Heart right ventricle (tissue), 16 donors: Measurements from ENCODE around the gene CARF. TPM values are rescaled to one million over a fixed set of nuclear protein-coding genes. Genes with fewer than 3 reads are reported as not detected.

Experiments
- ATAC-seq, 8 donors: fragments of 200-7000 bp; cut with Tn5 transposase; one replicate each; pipeline ENCODE4 v1.9.1; 2020; ENCODE audit warnings: mild to moderate bottlenecking in 8 of 8, moderate library complexity in 8 of 8, moderate number of reproducible peaks in 1 of 8
- DNase-seq, 2 donors: peaks; one replicate each; pipeline ENCODE4 v3.0.0-alpha.2; 2020
- H3K27ac ChIP-seq, 10 donors: fragments of 200-600 bp; sonication (generic) in 2 of 10; one replicate each; pipeline versions ENCODE4 v1.5.0 to v1.8.0; 2020 to 2022; ENCODE audit warnings: mild to moderate bottlenecking in 3 of 10
- H3K27me3 ChIP-seq, 7 donors: fragments of 200-600 bp; one replicate each; pipeline ENCODE4 v1.8.0; 2021 to 2022; ENCODE audit warnings: mild to moderate bottlenecking in 2 of 7
- H3K36me3 ChIP-seq, 9 donors: fragments of 200-600 bp; sonication (generic) in 1 of 9; one replicate each; pipeline versions ENCODE4 v1.5.0 to v1.8.0; 2020 to 2022; ENCODE audit warnings: mild to moderate bottlenecking in 2 of 9
- H3K4me1 ChIP-seq, 9 donors: fragments of 200-600 bp; sonication (generic) in 1 of 9; one replicate each; pipeline versions ENCODE4 v1.5.0 to v1.8.0; 2020 to 2022; ENCODE audit warnings: mild to moderate bottlenecking in 4 of 9
- H3K4me3 ChIP-seq, 10 donors: fragments of 200-600 bp; sonication (generic) in 2 of 10; one replicate each; pipeline versions ENCODE4 v1.5.0 to v1.8.0; 2020 to 2022; ENCODE audit warnings: mild to moderate bottlenecking in 7 of 10, moderate library complexity in 2 of 10
- H3K9me3 ChIP-seq, 11 donors: fragments of 200-600 bp in 10 of 11; sonication (generic) in 2 of 11; one replicate each; pipeline versions ENCODE4 v1.5.0 to v1.8.0; 2013 to 2022; ENCODE audit warnings: mild to moderate bottlenecking in 2 of 11, control low read depth in 1 of 11, moderate library complexity in 1 of 11
- CTCF ChIP-seq, 9 donors: fragments of 200-600 bp; sonication (generic) in 2 of 9; IDR thresholded peaks; one replicate each; pipeline versions ENCODE4 v1.5.0 to v1.8.0; 2021 to 2022; ENCODE audit warnings: antibody characterized with exemption in 9 of 9, mild to moderate bottlenecking in 5 of 9, moderate library complexity in 1 of 9
- WGBS, 2 donors: extraction: QIAGEN DNeasy Blood & Tissue Kit; methylation state at CpG; one replicate each; pipeline ENCODE4 v1.1.7; 2013; ENCODE audit warnings: inconsistent platforms in 1 of 2; 5-methylcytosine and 5-hydroxymethylcytosine counted together
- intact Hi-C, 10 donors: fragments of 100-400 bp; cut with DNase I; formaldehyde crosslinking; loops; one replicate each; pipeline versions ENCODE4 v1.11.1 to v1.14.2; 2022
- polyA plus RNA-seq, 2 donors: library from polyadenylated mRNA; stranded (reverse); fragments of 200-250 nt; gene quantifications; one replicate each; pipeline ENCODE4 v1.2.3, GENCODE V29; 2013
- total RNA-seq, 10 donors: library from RNA; stranded (reverse); fragmentation: NEBNext Ultra II Directional in 3 of 10; extraction: Animal tissue kit (Norgen Biotek cat#: 25700) in 3 of 10; gene quantifications; one replicate each; pipeline versions ENCODE4 v1.2.1 to v1.2.4, GENCODE V29; 2021 to 2023
- donor health status: Arrhythmogenic right ventricular cardiomyopathy.
- donor health status: ischemic (EF 13 %, LVEDD 7.1; RV severe dilation, severe dysfunction).
- donor health status: healthy with polysubstance abuse.
- donor health status: DM: no; HTN: yes; CAD: no.
- donor health status: DM: no; HTN: no; CAD: no.
- donor health status: ischemic (EF 25% LVEDD 6.9; RV normal size, moderate dysfunction).
- donor health status: ischemic (EF 25% LVEDD 5.7; RV mildly dilated, moderate dysfunction).
- donor health status: healthy.
- donor health status: DM: yes; HTN: yes; CAD: no.
- donor health status: Ischemic cardiomyopathy.
- donor health status: ischemic (EF 35%, LVEDD 5.7; RV mildly dilated, moderate dysfunction).
- donor health status: nonischemic (EF 11% LVEDD 7.7; RV severe dilation, severe dysfunction).
- donor health status: DM: yes; HTN: yes; CAD: no.
- donor health status: PGD.
- donor health status: ischemic (EF 29% LVEDD 5.4; RV normal size, mild dysfunction).
- donor health status: nonischemic (EF 23%, LVEDD 6.1; RV moderate dilation, normal function).

The CARF gene
- total and polyA plus RNA-seq, 12 donors, result 0.75 to 10.2 (median 7.5) TPM

- intact Hi-C loops, result no loop called here
- Histone ChIP-seq H3K4me1 (peaks cover 0 to 35% (median 3%) of the 10 kb centered on the region in 9 donors), H3K27me3 (no peaks in the 10 kb centered on the region), H3K27ac (peak overlapping the region in 3 of 10 donors; percentile 11 to 63 (median 30)), H3K9me3 (no peaks in the 10 kb centered on the region), H3K36me3 (peaks cover 0 to 9% (median 0%) of the 10 kb centered on the region in 9 donors), H3K4me3 (no peak overlapping the region)
- DNase-seq, result no peak
- no peak for ATAC-seq
- no peak for TF ChIP-seq CTCF (IDR thresholded peaks at IDR 0.05)
- 69 to 82% methylated on average over 3 of the region's 3 CpGs for WGBS, 2 donors
Measured at GRCh38 chr2:203035879-203036470, 123.9 kb downstream of the CARF start.

Other genes with a start within 250 kb of the CARF start
- gene ICA1L, start 40.5 kb upstream of the CARF start, total RNA-seq, result 10 to 100 TPM in 2 of 10 donors, 1 to 10 TPM in 8; 4.9 to 12.1 (median 7.1) TPM
- 1 to 10 TPM in 1 of 2 donors, under 1 TPM in 1; 0.81 to 4.3 TPM for gene ICA1L, start 40.5 kb upstream of the CARF start, polyA plus RNA-seq
- gene WDR12, start 602 bp upstream of the CARF start, total RNA-seq, result 10 to 100 TPM; 32.1 to 52.6 (median 45.8) TPM
- 10 to 100 TPM; 15.4 to 28.2 TPM for gene WDR12, start 602 bp upstream of the CARF start, polyA plus RNA-seq
- gene NBEAL1, start 102.6 kb downstream of the CARF start, total RNA-seq, result 10 to 100 TPM; 13.4 to 24.5 (median 18.4) TPM
- gene NBEAL1, start 102.6 kb downstream of the CARF start, polyA plus RNA-seq, result 1 to 10 TPM; 2.5 to 4.1 TPM